ENCODE measurements around the gene NHLH2.

The NHLH2 gene

DNA sequence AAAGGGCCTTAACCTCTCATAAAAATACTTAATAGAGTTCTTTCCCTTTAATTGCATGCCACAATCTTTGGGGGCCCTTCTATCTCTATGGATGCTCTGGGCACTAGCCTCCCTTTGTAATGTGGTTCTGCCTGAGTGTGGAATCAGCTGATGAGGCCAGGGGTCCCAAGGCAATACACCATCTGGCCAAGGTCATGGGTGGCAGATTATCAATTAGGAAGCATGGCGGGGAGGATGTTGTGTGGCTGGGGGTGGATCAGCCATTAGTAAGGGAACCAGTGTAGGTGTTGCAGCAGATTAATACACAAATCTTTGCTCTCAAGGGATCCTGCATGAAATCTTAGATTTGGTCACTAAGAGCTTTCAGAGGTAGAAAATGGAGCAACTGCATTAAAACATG lies 35.3 kb downstream of the NHLH2 start:
- Histone ChIP-seq H3K27ac (no peak overlapping the region), H3K36me3 (no peaks in the 10 kb centered on the region), H3K4me2 (no peak overlapping the region), H3K9me3 (replicated peaks in 1 of 11) (no peaks in the 10 kb centered on the region), H3K9ac (no peak overlapping the region), H3K27me3 (no peaks in the 10 kb centered on the region), H3K4me3 (no peak overlapping the region), H4K20me1 (no peaks in the 10 kb centered on the region), H3K4me1 (peaks cover 0 to 29% (median 6%) of the 10 kb centered on the region in 10 experiments; a peak in 10 of 20 replicates)
- no peak for TF ChIP-seq Cebpa-rat (IDR thresholded peaks at IDR 0.05)

DNA sequence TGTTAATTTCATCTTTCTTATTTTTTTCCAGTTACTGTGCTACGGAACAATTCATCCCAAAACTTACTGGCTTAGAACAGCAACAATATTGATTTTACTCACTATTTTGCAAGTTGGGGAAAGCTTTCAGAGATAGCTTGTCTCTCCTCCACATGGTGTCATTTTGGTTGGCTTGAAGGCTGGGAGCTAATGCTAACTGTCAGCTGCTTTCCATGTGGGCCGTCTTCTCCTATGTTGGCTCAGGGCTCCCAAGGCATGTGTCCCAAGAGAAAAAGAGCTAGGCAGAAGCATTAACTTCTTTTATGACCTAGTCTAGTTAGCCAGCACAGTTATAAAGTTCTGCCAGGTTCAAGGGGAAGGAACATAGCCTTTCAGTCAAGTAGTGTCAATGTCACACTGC lies 38.5 kb downstream of the NHLH2 start:
- no peak for TF ChIP-seq Cebpa-rat (IDR thresholded peaks at IDR 0.05)
- Histone ChIP-seq H3K27me3 (no peaks in the 10 kb centered on the region), H3K4me1 (no peaks in the 10 kb centered on the region), H3K9ac (no peak overlapping the region), H3K4me2 (no peak overlapping the region), H3K36me3 (no peaks in the 10 kb centered on the region), H3K9me3 (replicated peaks in 1 of 11) (no peaks in the 10 kb centered on the region), H4K20me1 (no peaks in the 10 kb centered on the region), H3K4me3 (no peak overlapping the region), H3K27ac (no peak overlapping the region)

DNA sequence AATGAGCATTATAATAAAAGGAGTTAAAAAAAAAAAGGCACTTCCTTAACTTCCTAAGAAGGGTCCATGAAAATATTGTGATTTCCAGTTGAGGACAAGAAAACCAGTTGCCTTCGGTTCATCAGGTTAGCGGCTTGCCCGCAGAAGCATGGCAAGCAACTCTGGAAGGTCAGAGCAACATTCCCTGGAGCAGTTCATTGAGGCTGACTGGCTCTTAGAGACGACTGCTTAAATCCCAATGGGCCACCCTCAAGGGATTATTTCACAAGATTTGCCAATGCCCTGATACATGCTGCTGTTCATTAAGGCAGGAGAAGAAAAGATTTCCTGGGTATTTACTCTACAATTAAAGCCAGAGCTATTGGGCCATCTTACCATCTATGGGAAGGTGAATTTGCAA lies 43.4 kb downstream of the NHLH2 start:
- H3K4me3 ChIP-seq, result no peak overlapping the region
- no peak overlapping the region for H3K4me2 ChIP-seq
- no peaks in the 10 kb centered on the region for H3K9me3 ChIP-seq (replicated peaks in 1 of 11)
- no peak overlapping the region for H3K27ac ChIP-seq
- TF ChIP-seq Cebpa-rat (IDR thresholded peaks at IDR 0.05), result no peak
- no peaks in the 10 kb centered on the region for H3K4me1 ChIP-seq
- H3K27me3 ChIP-seq, result no peaks in the 10 kb centered on the region
- H4K20me1 ChIP-seq, result no peaks in the 10 kb centered on the region
- H3K9ac ChIP-seq, result no peak overlapping the region
- no peaks in the 10 kb centered on the region for H3K36me3 ChIP-seq

DNA sequence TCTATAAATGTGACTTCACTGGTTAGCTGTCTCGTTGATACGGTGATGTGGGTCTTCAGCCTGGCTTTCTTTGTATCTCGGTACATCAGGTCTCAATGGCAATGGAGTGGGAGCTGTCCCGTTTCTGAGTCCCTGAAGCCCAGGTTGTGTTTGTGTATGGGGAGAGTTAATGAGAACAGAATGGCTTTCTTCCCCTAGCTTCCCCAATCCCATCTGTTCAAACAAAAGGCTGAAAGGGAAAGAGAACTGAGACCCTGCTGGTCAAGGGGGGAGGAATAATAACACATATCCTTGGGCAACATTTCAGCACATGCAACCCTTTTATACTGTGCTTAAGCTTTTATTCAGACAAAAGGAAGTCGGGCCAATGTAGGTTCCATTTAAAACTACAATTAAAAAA lies 44.0 kb downstream of the NHLH2 start:
- H3K36me3 ChIP-seq, result no peaks in the 10 kb centered on the region
- H4K20me1 ChIP-seq, result no peaks in the 10 kb centered on the region
- H3K27ac ChIP-seq, result no peak overlapping the region
- no peaks in the 10 kb centered on the region for H3K9me3 ChIP-seq (replicated peaks in 1 of 11)
- no peak overlapping the region for H3K9ac ChIP-seq
- no peaks in the 10 kb centered on the region for H3K27me3 ChIP-seq
- no peak overlapping the region for H3K4me2 ChIP-seq
- no peak overlapping the region for H3K4me3 ChIP-seq
- no peak for TF ChIP-seq Cebpa-rat (IDR thresholded peaks at IDR 0.05)
- no peaks in the 10 kb centered on the region for H3K4me1 ChIP-seq

DNA sequence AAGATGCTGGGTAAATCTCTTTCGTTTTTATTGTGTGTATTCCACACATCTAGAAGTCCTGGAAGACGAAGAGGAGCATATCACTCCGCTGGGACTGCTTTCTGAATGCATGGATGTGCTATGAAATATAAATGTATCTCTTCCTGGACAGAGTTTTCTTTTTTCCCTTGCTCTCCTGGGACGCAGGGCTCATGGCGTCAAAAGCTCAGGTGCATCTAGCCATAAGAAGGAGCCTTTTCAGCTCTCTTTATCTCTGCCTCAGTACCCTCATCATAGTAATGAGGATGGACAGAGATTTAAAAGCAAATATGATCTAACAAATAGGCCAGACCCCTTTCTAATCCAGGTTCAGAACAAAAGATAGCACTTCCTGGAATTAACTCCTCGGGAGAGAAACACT lies 44.9 kb downstream of the NHLH2 start:
- Histone ChIP-seq H3K4me2 (no peak overlapping the region), H4K20me1 (no peaks in the 10 kb centered on the region), H3K9me3 (replicated peaks in 1 of 11) (no peaks in the 10 kb centered on the region), H3K9ac (no peak overlapping the region), H3K36me3 (no peaks in the 10 kb centered on the region), H3K27me3 (no peaks in the 10 kb centered on the region), H3K27ac (no peak overlapping the region), H3K4me3 (no peak overlapping the region), H3K4me1 (peaks cover 0 to 2% (median 0%) of the 10 kb centered on the region in 10 experiments; a peak in 1 of 20 replicates)
- no peak for TF ChIP-seq Cebpa-rat (IDR thresholded peaks at IDR 0.05)

DNA sequence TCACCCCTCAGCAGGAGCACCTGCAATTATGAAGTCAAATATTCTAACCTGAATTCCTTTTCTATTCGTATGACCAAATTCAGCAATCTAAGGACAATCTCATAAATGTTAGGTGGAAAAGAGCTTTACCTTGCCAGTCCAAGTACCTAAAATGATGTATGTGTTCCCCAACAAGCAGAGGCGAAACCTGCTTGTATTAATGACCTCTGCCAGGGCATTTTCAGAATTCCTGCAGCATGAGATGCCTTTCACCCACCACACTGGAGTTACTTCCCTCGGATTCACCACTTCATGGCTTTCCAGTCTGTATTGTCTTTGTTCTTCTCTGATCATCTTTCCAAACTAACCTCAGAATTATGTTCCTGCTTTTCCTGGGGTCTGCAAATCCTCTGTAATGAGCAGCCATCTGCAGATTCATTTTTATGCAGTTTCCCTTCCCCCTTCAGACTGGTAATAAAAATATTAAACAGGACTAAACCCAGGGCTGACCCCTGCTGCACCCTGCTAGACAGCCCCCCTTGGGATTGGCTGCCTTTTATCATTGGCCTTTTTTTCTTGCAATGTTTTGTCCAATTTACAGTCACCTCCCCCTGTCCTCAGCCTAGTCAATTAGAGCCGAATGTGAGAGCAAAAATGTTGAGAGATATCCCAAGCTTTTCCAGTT lies 45.8 kb downstream of the NHLH2 start:
- no peak overlapping the region for H3K4me2 ChIP-seq
- no peaks in the 10 kb centered on the region for H3K36me3 ChIP-seq
- H3K27me3 ChIP-seq, result no peaks in the 10 kb centered on the region
- TF ChIP-seq Cebpa-rat (IDR thresholded peaks at IDR 0.05), result no peak
- no peaks in the 10 kb centered on the region for H3K9me3 ChIP-seq (replicated peaks in 1 of 11)
- H3K27ac ChIP-seq, result no peak overlapping the region
- H4K20me1 ChIP-seq, result no peaks in the 10 kb centered on the region
- peaks cover 0 to 4% (median 0%) of the 10 kb centered on the region in 10 experiments; a peak in 1 of 20 replicates for H3K4me1 ChIP-seq
- H3K4me3 ChIP-seq, result no peak overlapping the region
- H3K9ac ChIP-seq, result no peak overlapping the region

DNA sequence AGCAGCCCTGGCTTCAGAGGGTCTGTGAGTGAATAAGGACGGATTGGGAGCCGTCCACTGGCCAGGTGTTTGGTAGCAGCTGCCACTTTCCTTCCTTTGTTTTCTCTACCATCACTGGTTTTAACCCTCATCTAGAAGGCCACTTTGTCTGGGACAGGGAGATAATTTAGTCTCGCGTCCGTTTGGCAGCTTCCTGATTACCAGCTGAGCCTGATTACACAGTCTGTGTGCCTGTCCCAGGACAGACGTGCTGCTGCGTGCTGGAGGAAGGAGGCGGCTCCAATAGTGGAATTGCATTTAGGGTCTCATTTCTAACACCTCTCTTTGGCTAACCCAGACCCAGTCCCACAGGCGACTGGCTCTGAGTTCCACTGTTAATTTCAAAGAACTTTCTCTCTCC lies 47.8 kb downstream of the NHLH2 start:
- Histone ChIP-seq H3K9me3 (replicated peaks in 1 of 11) (no peaks in the 10 kb centered on the region), H3K4me2 (no peak overlapping the region), H3K27ac (no peak overlapping the region), H3K27me3 (no peaks in the 10 kb centered on the region), H3K9ac (no peak overlapping the region), H4K20me1 (no peaks in the 10 kb centered on the region), H3K36me3 (no peaks in the 10 kb centered on the region), H3K4me3 (no peak overlapping the region), H3K4me1 (peaks cover 0 to 4% (median 0%) of the 10 kb centered on the region in 10 experiments; a peak in 1 of 20 replicates)
- no peak for TF ChIP-seq Cebpa-rat (IDR thresholded peaks at IDR 0.05)

DNA sequence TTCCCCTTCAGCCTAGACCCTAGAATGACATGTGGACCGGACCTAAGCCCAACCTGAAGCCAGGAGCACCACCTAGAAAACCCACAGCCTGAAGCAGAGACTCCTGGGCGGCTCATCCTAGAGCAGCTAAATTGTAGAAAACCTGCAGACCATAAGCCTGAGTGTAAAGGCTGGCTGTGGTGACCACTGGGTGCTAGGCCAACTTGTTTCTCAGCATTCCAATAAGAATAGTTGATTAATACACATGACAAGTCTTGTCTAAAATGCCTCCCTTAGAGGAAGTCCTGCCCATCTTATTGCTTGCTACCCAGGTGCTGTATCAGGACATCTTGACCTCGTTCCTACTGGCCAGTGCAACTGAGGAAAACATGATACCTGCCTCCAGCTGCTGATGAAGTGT lies 49.1 kb downstream of the NHLH2 start:
- no peak for TF ChIP-seq Cebpa-rat (IDR thresholded peaks at IDR 0.05)
- H3K9me3 ChIP-seq (replicated peaks in 1 of 11), result peaks cover 0 to 4% (median 0%) of the 10 kb centered on the region in 11 experiments; a peak in 2 of 22 replicates
- no peak overlapping the region for H3K4me3 ChIP-seq
- peaks cover 0 to 4% (median 0%) of the 10 kb centered on the region in 10 experiments; a peak in 1 of 20 replicates for H3K4me1 ChIP-seq
- no peak overlapping the region for H3K4me2 ChIP-seq
- H4K20me1 ChIP-seq, result no peaks in the 10 kb centered on the region
- H3K27me3 ChIP-seq, result no peaks in the 10 kb centered on the region
- no peak overlapping the region for H3K27ac ChIP-seq
- no peak overlapping the region for H3K9ac ChIP-seq
- H3K36me3 ChIP-seq, result no peaks in the 10 kb centered on the region

DNA sequence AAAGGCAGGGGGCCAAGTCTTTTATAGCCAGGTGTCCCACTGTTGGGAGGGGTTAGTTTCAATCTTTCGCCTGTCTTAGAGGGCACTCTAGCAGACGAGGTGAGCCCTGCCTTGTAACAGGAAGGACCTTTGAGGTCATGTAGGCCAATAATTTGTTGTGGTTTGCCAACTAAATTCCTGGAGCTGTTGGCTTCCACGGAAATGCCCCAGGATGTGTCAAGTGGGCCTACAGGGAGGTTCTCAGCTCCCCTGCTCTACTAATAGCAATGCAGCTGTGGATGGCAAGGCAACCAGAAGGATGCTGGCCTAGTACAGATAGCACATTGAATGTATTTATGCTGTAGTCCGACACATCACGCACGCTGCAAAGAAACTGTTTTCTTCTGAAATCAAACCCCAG lies 50.1 kb downstream of the NHLH2 start:
- peaks cover 0 to 4% (median 0%) of the 10 kb centered on the region in 10 experiments; a peak in 1 of 20 replicates for H3K4me1 ChIP-seq
- H4K20me1 ChIP-seq, result no peaks in the 10 kb centered on the region
- no peak overlapping the region for H3K4me3 ChIP-seq
- H3K9ac ChIP-seq, result no peak overlapping the region
- H3K36me3 ChIP-seq, result no peaks in the 10 kb centered on the region
- peaks cover 0 to 4% (median 0%) of the 10 kb centered on the region in 11 experiments; a peak in 2 of 22 replicates for H3K9me3 ChIP-seq (replicated peaks in 1 of 11)
- no peaks in the 10 kb centered on the region for H3K27me3 ChIP-seq
- H3K27ac ChIP-seq, result no peak overlapping the region
- H3K4me2 ChIP-seq, result peak overlapping the region in 3 of 11 experiments; percentile 14 to 29 (median 18); a peak in 4 of 22 replicates
- no peak for TF ChIP-seq Cebpa-rat (IDR thresholded peaks at IDR 0.05)

DNA sequence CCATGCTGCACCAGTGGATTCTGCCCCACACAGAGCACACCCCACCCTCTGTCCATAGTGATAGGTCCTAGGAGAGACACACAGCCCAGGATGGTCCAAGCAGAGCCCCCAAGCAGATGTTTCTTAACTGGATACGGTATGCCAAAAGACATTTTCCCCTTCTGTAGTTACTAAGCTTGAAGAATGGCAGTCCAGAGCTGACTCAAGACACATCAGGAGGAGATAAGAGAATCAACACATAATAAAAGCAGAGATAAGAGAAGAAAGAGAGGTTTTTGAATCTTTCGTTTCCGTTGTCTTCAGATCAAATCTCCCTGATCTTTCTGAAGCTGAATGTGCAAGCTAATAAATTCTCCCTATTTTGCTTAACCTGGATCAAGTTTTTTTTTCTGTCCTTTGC lies 50.6 kb downstream of the NHLH2 start:
- Histone ChIP-seq H3K9ac (no peak overlapping the region), H4K20me1 (no peaks in the 10 kb centered on the region), H3K4me2 (no peak overlapping the region), H3K27me3 (no peaks in the 10 kb centered on the region), H3K36me3 (no peaks in the 10 kb centered on the region), H3K4me1 (peaks cover 0 to 4% (median 0%) of the 10 kb centered on the region in 10 experiments; a peak in 1 of 20 replicates), H3K27ac (no peak overlapping the region), H3K4me3 (no peak overlapping the region), H3K9me3 (replicated peaks in 1 of 11) (peaks cover 0 to 4% (median 0%) of the 10 kb centered on the region in 11 experiments; a peak in 2 of 22 replicates)
- no peak for TF ChIP-seq Cebpa-rat (IDR thresholded peaks at IDR 0.05)
